WTC11 (cell line): Measurements from ENCODE around the gene HOXA5. TPM values are rescaled to one million over a fixed set of nuclear protein-coding genes. Genes with fewer than 3 reads are reported as not detected.

ENCODE experiments used
- ATAC-seq: fragments of 200-7000 bp; cut with Tn5 transposase; 2 replicates; pipeline ENCODE4 v1.10.0; 2021; ENCODE audit warnings: mild to moderate bottlenecking, moderate library complexity
- CTCF ChIA-PET: fragments of 300-600 bp; sonication (Branson Sonifier 250); formaldehyde crosslinking; loops from one replicate; lab custom pipeline; 2021; ENCODE audit warnings: antibody characterized with exemption; lab: Charles Lee
- POLR2A ChIA-PET: fragments of 350-600 bp; sonication (Branson Sonifier 250); formaldehyde crosslinking; loops from one replicate; lab custom pipeline; 2021; ENCODE audit warnings: antibody characterized with exemption; lab: Charles Lee
- DNase-seq: peaks from one replicate; pipeline ENCODE4 v3.0.0; 2021; ENCODE audit warnings: low spot score
- H3K27ac Mint-ChIP-seq: 2 replicates; pipeline ENCODE4 v1.8.0; 2021; ENCODE audit warnings: mixed read lengths
- H3K27me3 Mint-ChIP-seq: 2 replicates; pipeline ENCODE4 v1.8.0; 2021; ENCODE audit warnings: low read depth, mild to moderate bottlenecking, moderate library complexity, mixed read lengths
- H3K36me3 Mint-ChIP-seq: 2 replicates; pipeline ENCODE4 v1.8.0; 2021; ENCODE audit warnings: mixed read lengths
- H3K4me1 Mint-ChIP-seq: 2 replicates; pipeline ENCODE4 v1.8.0; 2022; ENCODE audit warnings: mixed read lengths
- H3K4me3 Mint-ChIP-seq: 2 replicates; pipeline ENCODE4 v1.8.0; 2021; ENCODE audit warnings: mild to moderate bottlenecking, moderate library complexity, mixed read lengths
- H3K9me3 Mint-ChIP-seq: 2 replicates; pipeline ENCODE4 v1.8.0; 2021; ENCODE audit warnings: mixed read lengths
- E2F1 ChIP-seq: sonication (generic); formaldehyde crosslinking; IDR thresholded peaks from 2 replicates; pipeline ENCODE4 v1.8.0; 2022; ENCODE audit warnings: mild to moderate bottlenecking, missing genetic modification reagents
- E2F4 ChIP-seq: sonication (generic); formaldehyde crosslinking; IDR thresholded peaks from 2 replicates; pipeline ENCODE4 v1.8.1; 2022; ENCODE audit warnings: low read depth, mild to moderate bottlenecking, moderate library complexity, missing genetic modification reagents, borderline replicate concordance
- E2F5 ChIP-seq: sonication (generic); formaldehyde crosslinking; IDR thresholded peaks from 2 replicates; pipeline ENCODE4 v1.8.1; 2022; ENCODE audit warnings: mild to moderate bottlenecking, moderate library complexity, missing genetic modification reagents
- ELF4 ChIP-seq: sonication (generic); formaldehyde crosslinking; IDR thresholded peaks from 2 replicates; pipeline ENCODE4 v1.8.1; 2022; ENCODE audit warnings: low read depth, mild to moderate bottlenecking, moderate library complexity, missing genetic modification reagents
- EMX1 ChIP-seq: fragments of 250-450 bp; sonication (Bioruptor Pico); IDR thresholded peaks from 2 replicates; pipeline ENCODE4 v1.8.0; 2021; ENCODE audit warnings: mild to moderate bottlenecking
- FOXJ3 ChIP-seq: sonication (generic); formaldehyde crosslinking; IDR thresholded peaks from 2 replicates; pipeline ENCODE4 v1.9.0; 2021; ENCODE audit warnings: missing genetic modification reagents, mild to moderate bottlenecking, borderline replicate concordance
- FOXK1 ChIP-seq: sonication (generic); formaldehyde crosslinking; IDR thresholded peaks from 2 replicates; pipeline ENCODE4 v1.8.0; 2022; ENCODE audit warnings: mild to moderate bottlenecking, moderate library complexity, missing genetic modification reagents
- GRHL2 ChIP-seq: fragments of 250-450 bp; sonication (Bioruptor Pico); IDR thresholded peaks from 2 replicates; pipeline ENCODE4 v1.8.0; 2022; ENCODE audit warnings: mild to moderate bottlenecking, moderate library complexity; ENCODE audit not compliant: insufficient replicate concordance, severe bottlenecking
- GTF2I ChIP-seq: fragments of 250-450 bp; sonication (Bioruptor Pico); conservative IDR thresholded peaks from 2 replicates; pipeline ENCODE4 v1.4.0; 2021; ENCODE audit warnings: mild to moderate bottlenecking
- HMGA2 ChIP-seq: fragments of 250-450 bp; sonication (Bioruptor Pico); IDR thresholded peaks from 2 replicates; pipeline ENCODE4 v1.4.0; 2021; ENCODE audit warnings: mild to moderate bottlenecking, moderate library complexity
- IRF2 ChIP-seq: sonication (generic); formaldehyde crosslinking; IDR thresholded peaks from 2 replicates; pipeline ENCODE4 v1.8.0; 2022; ENCODE audit warnings: low read depth, missing genetic modification reagents, borderline replicate concordance
- JAZF1 ChIP-seq: fragments of 250-450 bp; sonication (Bioruptor Pico); IDR thresholded peaks from 2 replicates; pipeline ENCODE4 v1.9.0; 2021; ENCODE audit warnings: moderate library complexity, mild to moderate bottlenecking, inconsistent platforms
- NFATC4 ChIP-seq: fragments of 250-450 bp; sonication (Bioruptor Pico); IDR thresholded peaks from 2 replicates; pipeline ENCODE4 v1.9.0; 2021; ENCODE audit warnings: mild to moderate bottlenecking
- NFE2L1 ChIP-seq: sonication (generic); formaldehyde crosslinking; IDR thresholded peaks from 2 replicates; pipeline ENCODE4 v1.8.1; 2023; ENCODE audit warnings: missing genetic modification reagents
- NR1H2 ChIP-seq: sonication (generic); formaldehyde crosslinking; IDR thresholded peaks from 2 replicates; pipeline ENCODE4 v1.9.0; 2021; ENCODE audit warnings: mild to moderate bottlenecking, moderate library complexity, missing genetic modification reagents
- NR2C2 ChIP-seq: sonication (generic); formaldehyde crosslinking; IDR thresholded peaks from 2 replicates; pipeline ENCODE4 v1.8.0; 2022; ENCODE audit warnings: mild to moderate bottlenecking, missing genetic modification reagents
- SMAD4 ChIP-seq: sonication (generic); formaldehyde crosslinking; IDR thresholded peaks from 2 replicates; pipeline ENCODE4 v1.8.0; 2022; ENCODE audit warnings: mild to moderate bottlenecking, missing genetic modification reagents
- STAT6 ChIP-seq: sonication (generic); formaldehyde crosslinking; conservative IDR thresholded peaks from 2 replicates; pipeline ENCODE4 v1.8.1; 2023; ENCODE audit warnings: mild to moderate bottlenecking, low read depth, missing genetic modification reagents, moderate library complexity
- TCF7 ChIP-seq: sonication (generic); formaldehyde crosslinking; IDR thresholded peaks from 2 replicates; pipeline ENCODE4 v1.8.0; 2022; ENCODE audit warnings: mild to moderate bottlenecking, low read depth, missing genetic modification reagents, moderate library complexity
- total RNA-seq: library from RNA; stranded (reverse); gene quantifications from 3 replicates; pipeline ENCODE4 v1.2.3, GENCODE V29; 2021
- TF ChIP-seq, protein P1 (sequence below): sonication (generic); formaldehyde crosslinking; IDR thresholded peaks from 2 replicates; pipeline ENCODE4 v1.8.1; 2023; ENCODE audit warnings: mild to moderate bottlenecking, missing genetic modification reagents
- TF ChIP-seq, protein P2 (sequence below): sonication (generic); formaldehyde crosslinking; IDR thresholded peaks from 2 replicates; pipeline ENCODE4 v1.8.0; 2022; ENCODE audit warnings: mild to moderate bottlenecking, missing genetic modification reagents
- TF ChIP-seq, protein P3 (sequence below): sonication (generic); formaldehyde crosslinking; IDR thresholded peaks from 2 replicates; pipeline ENCODE4 v1.8.0; 2023; ENCODE audit warnings: missing genetic modification reagents
- TF ChIP-seq, protein P4 (sequence below): sonication (generic); formaldehyde crosslinking; IDR thresholded peaks from 2 replicates; pipeline ENCODE4 v1.8.1; 2022; ENCODE audit warnings: low read depth, missing genetic modification reagents, borderline replicate concordance

Gene HOXA5
- total RNA-seq, 1 experiment from 2014 or later, result not detected

DNA sequence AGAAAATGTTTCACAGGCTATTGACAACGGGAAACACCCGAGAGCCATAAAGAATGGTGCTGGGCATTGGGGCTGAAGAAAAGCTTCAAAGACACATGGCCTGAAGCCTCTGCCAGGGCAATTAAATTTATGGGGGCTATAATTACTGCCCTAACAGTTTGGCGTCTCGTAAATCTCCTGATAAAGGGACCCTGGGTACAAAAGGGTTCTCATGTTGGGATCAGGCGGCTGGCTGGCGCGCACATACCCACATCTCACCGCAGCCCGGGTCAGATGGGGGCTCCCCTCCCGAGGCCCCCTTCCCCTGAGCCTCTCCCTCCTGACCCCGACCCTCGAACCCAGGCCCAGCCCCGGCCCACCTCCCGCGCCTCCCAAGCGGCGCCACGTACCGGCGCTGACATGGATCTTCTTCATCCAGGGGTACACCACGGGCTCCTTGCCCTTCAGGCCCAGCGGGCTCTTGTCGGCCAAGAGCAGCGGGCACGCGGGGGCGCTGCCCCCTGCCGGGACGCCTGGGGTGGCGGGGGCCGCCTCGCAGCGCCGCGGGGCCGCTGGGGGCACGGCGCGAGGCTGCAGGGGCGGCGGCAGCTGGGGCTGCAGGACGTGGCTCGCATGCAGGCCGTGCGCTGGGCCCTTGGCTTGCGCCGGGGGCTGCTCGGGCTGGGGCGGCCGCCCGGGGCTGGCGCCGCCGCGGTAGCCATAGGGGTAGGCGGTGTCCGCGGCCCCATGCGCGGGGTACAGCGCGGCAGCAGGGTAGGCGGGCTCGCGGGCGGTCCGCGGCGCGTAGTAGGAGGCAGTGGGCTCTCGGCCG lies 13.5 kb downstream of the HOXA5 start (continued):
- TF ChIP-seq, protein P1, sequence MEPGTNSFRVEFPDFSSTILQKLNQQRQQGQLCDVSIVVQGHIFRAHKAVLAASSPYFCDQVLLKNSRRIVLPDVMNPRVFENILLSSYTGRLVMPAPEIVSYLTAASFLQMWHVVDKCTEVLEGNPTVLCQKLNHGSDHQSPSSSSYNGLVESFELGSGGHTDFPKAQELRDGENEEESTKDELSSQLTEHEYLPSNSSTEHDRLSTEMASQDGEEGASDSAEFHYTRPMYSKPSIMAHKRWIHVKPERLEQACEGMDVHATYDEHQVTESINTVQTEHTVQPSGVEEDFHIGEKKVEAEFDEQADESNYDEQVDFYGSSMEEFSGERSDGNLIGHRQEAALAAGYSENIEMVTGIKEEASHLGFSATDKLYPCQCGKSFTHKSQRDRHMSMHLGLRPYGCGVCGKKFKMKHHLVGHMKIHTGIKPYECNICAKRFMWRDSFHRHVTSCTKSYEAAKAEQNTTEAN (CRISPR knock-in tag), result no peak
- TF ChIP-seq, protein P2, sequence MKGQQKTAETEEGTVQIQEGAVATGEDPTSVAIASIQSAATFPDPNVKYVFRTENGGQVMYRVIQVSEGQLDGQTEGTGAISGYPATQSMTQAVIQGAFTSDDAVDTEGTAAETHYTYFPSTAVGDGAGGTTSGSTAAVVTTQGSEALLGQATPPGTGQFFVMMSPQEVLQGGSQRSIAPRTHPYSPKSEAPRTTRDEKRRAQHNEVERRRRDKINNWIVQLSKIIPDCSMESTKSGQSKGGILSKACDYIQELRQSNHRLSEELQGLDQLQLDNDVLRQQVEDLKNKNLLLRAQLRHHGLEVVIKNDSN, result no peak
- no peak for TF ChIP-seq FOXJ3 (CRISPR knock-in tag)
- TF ChIP-seq NR1H2, result no peak
- TF ChIP-seq, all 79 proteins: peak for 0

DNA sequence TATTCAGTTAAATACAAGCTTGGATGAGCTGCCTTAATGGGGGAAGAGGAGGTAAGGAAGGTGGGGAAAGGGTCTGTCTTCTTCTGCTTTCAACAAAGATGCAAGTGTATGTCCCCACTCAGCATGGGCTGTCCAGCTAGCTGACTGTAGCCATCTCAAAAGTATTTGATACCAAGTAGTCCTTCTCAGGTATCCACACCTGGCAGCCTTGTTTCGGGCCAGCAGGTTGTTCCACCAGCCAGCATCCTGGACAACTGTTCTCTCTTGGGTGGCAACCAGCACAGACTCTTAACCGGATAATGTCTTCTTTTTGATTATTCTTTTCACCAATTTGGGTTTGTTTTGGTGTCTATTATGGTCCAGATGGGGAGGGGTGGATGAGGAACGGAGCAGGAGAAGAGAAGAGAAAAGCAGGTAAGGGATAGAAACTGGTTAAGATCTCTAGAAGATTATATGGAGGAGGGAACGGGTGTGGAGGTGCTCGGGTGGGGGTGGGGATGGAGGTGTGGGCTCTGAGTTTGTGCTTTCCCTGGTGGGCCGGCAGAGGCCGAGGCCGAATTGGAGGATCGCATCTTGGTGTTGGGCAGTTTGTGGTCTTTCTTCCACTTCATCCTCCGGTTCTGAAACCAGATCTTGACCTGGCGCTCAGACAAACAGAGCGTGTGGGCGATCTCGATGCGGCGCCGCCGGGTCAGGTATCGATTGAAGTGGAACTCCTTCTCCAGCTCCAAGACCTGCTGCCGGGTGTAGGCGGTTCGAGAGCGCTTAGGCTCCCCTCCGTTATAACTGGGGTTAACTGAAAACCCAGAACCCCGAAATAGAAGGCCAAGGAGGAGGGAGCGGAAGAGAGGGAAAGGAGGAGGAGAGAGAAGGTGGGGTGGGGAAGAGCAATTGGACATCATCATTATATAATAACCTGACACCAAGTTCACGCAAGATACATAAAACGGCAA lies 14.4 kb downstream of the HOXA5 start:
- H3K27me3 Mint-ChIP-seq, result peaks cover 96% of the 10 kb centered on the region
- no peaks in the 10 kb centered on the region for H3K9me3 Mint-ChIP-seq
- no peak overlapping the region for H3K27ac Mint-ChIP-seq
- CTCF ChIA-PET, result interaction anchor here (1.1 to 2.6 kb wide), 3 partner anchors 32 to 51 kb away, joined by 5 to 7 read pairs (median 6); no protein-coding TSS in a partner anchor
- peak overlapping the region; percentile 2; the same call in 1 of the 2 replicates for H3K4me3 Mint-ChIP-seq
- no peaks in the 10 kb centered on the region; the same call in 1 of the 2 replicates for H3K36me3 Mint-ChIP-seq
- H3K4me1 Mint-ChIP-seq, result peaks cover 12% of the 10 kb centered on the region
- ATAC-seq (no peak), DNase-seq (no peak)
- POLR2A ChIA-PET, result interaction anchor here (0.5 kb wide), 1 partner anchor 278 kb away, joined by 3 read pairs; no protein-coding TSS in a partner anchor
- no peak for TF ChIP-seq GRHL2
- TF ChIP-seq EMX1 (CRISPR knock-in tag), result no peak
- no peak for TF ChIP-seq NFE2L1
- TF ChIP-seq SMAD4, result no peak
- no peak for TF ChIP-seq STAT6 (CRISPR knock-in tag)
- no peak for TF ChIP-seq TCF7
- TF ChIP-seq E2F5, result no peak
- TF ChIP-seq, protein P3, sequence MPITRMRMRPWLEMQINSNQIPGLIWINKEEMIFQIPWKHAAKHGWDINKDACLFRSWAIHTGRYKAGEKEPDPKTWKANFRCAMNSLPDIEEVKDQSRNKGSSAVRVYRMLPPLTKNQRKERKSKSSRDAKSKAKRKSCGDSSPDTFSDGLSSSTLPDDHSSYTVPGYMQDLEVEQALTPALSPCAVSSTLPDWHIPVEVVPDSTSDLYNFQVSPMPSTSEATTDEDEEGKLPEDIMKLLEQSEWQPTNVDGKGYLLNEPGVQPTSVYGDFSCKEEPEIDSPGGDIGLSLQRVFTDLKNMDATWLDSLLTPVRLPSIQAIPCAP, result no peak
- TF ChIP-seq ELF4 (CRISPR knock-in tag), result no peak
- TF ChIP-seq FOXK1 (CRISPR knock-in tag), result no peak
- no peak for TF ChIP-seq JAZF1 (CRISPR knock-in tag)
- TF ChIP-seq IRF2, result no peak
- no peak for TF ChIP-seq NFATC4
- no peak for TF ChIP-seq NR2C2 (CRISPR knock-in tag)
- no peak for TF ChIP-seq HMGA2 (CRISPR knock-in tag)
- TF ChIP-seq, protein P4, sequence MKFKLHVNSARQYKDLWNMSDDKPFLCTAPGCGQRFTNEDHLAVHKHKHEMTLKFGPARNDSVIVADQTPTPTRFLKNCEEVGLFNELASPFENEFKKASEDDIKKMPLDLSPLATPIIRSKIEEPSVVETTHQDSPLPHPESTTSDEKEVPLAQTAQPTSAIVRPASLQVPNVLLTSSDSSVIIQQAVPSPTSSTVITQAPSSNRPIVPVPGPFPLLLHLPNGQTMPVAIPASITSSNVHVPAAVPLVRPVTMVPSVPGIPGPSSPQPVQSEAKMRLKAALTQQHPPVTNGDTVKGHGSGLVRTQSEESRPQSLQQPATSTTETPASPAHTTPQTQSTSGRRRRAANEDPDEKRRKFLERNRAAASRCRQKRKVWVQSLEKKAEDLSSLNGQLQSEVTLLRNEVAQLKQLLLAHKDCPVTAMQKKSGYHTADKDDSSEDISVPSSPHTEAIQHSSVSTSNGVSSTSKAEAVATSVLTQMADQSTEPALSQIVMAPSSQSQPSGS, result no peak
- no peak for TF ChIP-seq GTF2I (CRISPR knock-in tag)
- no peak for TF ChIP-seq E2F1 (CRISPR knock-in tag)
- no peak for TF ChIP-seq E2F4 (CRISPR knock-in tag)
